ENCODE data around the gene DENND1A.
"Not testable (repeated sequence)": the region's sequence is repeated elsewhere in the genome, so short reads cannot be mapped to it uniquely, and the experiment has no call there.

The DENND1A gene

DNA sequence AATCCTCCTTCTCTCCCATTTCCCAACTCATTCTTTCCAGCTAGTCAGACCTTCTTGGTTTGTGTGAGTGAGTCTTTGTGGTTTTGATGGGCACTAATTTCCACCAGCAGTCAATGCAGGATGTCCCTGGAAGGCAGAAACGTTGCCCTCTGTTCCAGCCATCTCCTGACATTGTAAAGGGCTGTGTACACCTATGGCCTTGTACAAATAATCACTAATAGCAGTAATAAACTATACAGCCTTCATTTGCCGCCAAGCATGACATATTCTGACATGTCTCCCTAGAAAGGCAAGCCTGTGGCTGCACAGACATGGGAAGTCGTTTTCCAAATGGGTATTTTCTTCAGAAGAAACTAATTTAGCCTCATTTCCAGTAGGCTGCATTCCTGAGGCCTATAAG, 18.4 kb upstream of the DENND1A start:
- DNase-seq, result no peak

DNA sequence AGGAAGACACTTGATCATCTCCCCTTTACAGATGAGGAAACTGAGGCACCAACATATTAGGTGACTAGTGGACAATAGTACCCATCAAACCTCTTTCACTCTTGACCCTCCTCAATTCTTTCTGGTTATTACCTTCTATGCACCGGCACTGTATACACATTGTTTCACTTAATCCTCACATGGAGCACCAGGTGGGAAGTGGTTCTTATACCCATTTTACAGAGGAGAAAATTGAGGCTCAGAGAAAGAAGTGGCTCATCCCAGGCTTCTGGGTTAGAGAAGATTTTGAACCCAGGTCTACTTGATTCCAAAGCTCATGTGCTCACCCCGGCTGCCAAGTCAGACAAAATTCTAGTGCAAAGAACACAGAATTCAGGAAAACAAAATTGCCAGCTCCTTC, 17.4 kb upstream of the DENND1A start:
- DNase-seq, result no peak

DNA sequence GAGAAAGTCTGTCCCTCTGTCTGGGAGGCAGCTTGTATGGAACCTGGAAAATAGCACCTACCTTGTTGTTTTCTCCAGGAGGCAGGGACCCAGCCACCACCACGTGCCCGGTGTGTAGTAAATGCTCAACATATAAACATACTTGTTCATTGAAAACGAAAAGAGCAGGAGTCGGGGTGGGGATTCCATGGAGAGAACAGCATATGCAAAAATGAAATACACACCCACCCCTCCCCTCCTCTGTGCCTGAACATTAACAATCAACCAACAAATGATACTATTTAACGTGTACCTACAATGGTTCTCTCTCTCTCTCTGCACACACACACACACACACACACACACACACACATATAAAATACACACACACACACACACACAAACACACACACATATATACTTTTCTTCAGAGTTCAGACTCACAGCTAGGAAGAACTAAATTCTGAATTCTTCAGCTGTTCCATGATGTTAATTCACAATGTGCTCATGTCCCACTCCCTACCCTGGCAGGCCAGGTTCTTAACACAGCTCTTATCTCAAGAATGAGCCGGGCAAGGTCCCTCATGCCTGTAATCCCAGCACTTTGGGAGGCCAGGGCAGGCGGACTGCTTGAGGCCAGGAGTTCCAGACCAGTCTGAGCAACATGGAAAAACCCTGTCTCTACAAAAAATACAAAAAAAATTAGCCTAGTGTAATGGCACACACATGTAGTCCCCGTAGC, 16.3 kb upstream of the DENND1A start:
- DNase-seq, result no peak

DNA sequence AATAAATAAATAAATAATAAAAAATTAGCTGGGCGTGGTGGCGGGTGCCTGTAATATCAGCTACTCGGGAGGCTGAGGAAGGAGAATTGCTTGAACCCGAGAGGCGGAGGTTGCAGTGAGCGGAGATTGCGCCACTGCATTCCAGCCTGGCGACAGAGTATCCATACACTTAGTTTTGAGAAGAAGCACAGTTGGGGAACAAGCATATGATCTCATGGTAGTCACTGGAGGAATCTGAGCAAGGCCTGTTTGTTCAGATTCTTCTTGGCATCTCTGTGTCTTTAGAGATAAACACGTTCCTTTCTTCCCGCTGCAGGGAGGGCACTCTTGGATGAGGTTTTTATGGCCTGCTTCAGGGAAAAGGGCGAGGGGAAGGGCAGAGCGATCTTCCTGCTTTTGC, 15.6 kb upstream of the DENND1A start:
- no peak for DNase-seq

DNA sequence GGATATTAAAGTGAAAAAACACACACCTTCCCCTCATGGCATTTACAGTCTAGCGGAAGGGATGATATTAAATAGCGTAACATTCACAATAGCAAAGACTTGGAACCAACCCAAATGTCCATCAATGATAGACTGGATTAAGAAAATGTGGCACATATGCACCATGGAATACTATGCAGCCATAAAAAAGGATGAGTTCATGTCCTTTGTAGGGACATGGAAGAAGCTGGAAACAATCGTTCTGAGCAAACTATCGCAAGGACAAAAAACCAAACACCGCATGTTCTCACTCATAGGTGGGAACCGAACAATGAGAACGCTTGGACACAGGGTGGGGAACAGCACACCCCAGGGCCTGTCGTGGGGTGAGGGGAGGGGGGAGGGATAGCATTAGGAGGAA, 14.5 kb upstream of the DENND1A start:
- DNase-seq, result not testable (repeated sequence)

DNA sequence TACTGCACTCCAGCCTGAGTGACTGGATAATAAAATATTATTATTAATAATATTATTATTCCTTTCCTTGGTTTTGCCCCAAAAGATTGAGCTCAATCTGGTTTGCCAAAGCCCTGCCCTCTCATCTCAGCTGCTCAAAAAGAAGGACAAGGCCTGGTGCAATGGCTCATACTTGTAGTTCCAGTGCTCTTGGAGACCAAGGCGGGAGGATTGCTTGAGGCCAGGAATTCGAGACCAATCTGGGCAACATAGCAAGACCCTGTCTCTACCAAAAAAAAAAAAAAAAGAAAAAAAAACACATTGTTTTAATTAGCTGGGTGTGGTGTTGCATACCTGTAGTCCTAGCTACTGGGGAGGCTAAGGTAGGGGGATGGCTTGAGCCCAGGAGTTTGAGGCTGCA, 13.7 kb upstream of the DENND1A start:
- DNase-seq, result no peak

DNA sequence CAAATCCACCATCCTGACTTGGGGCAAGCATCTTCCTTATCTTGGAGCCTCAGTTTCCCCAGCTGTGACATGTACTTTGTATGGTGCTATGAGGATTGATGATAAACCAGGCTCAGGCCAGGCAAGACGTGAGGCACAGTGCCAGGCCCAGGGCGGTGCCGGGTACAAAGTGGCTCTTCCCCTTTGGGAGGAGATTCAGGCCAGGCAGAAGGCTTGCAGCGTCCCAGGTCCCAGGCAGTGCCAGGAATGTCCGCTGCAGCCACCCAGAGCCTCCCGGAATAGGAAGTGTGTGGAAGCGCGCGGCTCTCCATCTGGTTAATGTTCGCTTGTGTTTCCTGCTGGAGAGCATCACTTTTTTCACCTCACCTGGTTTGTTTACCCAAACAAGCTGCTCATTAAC, 12.6 kb upstream of the DENND1A start:
- DNase-seq, result no peak

DNA sequence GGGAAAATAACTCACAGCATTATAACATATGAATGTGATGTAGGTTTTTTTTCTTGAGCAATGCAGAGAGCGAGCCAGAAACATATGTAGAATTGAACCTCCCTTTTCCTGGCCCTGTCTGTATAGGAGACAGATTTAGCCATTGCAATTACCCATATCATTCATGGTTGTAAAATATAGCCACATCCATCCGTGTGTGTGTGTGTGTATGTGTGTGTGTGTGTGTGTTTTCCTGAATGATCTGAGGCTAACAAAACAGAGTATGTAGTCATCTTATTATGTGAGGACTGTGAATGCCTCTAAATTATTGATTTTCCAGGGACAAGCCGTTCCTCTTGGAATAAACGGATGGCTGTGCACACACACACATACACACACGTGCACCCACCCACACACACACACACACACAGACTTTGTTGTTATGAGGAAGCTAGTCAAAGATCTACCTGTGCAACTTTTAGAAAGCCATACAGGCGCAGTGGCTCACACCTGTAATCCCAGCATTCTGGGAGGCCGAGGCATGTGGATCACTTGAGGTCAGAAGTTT, 11.7 kb upstream of the DENND1A start:
- no peak for DNase-seq

DNA sequence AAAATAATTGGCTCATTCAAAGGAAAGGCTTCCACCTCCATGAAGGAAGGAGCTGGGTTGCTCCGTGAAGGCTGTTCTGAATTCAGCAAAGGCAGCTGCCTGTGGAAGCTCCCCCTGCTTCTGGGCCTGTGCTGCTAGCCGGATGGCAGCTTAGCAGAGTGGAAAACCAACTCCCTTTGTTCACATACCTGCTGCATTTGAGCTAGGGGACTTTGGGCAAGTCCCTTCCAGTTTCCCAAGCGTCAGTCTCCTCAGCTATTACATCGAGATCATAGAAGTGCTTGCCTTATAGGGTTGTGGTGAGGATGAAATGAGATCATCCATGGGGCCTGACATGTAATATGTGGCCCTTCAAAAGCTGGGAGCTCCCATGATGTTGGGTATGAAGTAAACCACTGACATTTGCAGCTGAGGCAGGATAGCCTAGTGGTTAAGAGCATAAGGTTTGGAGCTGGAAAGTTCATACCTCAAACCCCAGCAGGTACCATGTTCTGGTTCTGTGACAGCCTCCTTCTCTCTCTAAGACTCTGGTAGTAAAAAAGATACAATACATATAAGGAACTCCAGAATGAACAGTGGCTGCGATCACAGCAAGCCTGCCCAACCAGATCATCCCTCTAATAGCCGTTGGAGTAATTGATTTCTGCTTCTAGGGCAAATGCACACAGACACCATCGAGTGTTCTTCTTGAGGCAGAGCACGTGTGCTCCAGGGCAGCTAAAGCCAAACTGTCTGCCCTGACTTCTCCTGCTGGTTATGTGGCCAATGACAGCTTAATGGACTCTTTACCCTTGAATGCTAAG, 11.0 kb upstream of the DENND1A start:
- DNase-seq, result no peak

DNA sequence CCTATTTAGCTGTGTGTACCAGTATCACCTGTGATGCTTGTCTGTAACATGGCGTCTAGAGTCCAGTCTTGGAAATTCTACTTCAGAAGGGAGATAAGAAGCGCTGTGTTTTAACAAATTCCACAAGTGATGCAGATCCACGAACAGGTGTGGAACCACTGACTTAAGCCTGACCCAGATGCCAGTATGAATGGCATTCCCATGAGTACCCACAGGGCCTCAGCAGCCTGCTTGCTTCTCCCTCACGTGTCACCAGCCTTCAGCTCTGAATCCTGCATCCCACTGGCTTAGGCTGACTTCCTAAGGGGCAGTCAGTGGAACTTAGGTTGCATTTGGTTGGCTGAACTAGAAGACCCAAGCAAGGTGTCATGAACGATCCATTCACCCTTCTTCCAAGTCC, 8.5 kb upstream of the DENND1A start:
- no peak for DNase-seq

DNA sequence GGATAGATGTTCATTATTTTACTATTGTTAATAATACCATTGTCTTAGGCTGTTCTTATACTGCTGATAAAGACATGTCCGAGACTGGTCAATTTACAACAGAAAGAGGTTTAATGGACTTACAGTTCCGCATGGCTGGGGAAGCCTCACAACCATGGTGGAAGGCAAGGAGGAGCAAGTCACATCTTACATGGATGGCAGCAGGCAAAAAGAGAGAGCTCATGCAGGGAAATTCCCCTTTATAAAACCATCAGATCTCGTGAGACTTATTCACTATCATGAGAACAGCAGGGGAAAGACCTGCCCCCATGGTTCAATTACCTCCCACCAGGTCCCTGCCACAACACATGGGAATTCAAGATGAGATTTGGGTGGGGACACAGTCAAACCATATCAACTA, 6.6 kb upstream of the DENND1A start:
- not testable (repeated sequence) for DNase-seq

DNA sequence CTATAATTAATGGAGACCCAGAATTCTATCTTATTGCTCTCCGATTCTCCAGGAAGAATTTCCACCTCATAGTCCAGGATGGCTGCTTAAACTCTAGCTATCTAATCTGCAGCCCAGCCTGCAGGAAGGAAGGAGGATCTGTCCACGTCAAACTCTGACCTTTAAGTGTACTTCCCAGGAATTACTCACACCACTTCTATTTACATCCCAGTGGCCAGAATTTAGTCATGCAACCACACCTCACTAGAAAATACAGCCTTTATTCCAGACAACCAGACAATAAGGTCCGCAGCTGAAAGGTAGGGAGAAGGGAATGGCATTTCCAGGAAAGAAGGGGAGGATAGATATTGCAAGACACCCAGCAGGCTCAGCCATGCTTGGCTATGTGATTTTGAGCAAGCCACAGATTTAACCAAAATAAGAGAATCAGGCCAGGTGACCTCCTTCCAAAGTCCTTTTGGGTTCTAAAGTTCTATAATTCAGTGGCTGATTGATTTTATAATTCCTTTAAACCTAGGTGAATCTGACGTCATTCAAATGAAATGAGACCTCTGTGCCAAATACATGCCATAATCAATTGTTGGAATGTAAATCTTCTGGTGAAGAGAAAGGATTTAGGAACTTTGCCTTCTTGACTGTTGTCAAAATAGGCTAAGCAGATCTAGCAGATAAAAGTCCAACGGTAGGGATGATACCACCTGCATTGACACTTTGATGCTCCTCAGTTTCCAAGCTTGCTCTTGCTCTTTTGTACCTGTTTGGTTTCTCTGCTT, 3.7 kb upstream of the DENND1A start:
- no peak for DNase-seq

DNA sequence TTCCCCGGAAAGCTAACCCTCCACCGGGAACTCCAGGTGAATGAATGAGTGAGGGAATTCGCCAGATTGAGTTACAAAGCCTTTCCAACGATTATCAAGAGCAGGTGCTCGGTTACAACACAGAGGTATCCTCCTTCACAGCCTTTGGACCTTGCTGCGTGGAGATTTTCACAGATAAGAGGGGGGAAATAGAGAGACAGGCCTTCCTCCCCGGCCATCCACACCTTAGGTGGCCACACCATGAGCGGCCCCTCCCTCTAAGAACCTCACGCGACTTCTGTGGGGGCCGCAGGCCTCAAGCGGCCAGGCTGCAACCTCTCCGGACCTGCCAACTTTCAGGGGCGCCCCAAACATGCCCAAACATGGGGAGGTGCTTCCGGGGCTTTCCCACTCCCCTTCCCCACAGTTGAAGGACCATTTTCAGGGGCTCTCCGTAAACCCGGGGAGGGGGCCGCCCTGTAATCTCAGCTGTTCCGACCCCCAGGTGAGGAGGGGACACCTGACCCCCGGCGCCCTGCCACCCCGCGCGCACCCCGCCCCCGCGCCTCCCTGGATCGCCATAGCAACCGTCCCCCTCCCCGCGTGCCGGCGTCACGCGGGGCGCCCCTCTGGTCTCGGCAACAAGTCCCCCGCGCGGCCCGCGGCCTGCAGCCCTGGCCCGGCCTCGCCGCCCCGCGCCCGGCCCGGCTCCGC, 603 bp downstream of the DENND1A start:
- no peak for DNase-seq

DNA sequence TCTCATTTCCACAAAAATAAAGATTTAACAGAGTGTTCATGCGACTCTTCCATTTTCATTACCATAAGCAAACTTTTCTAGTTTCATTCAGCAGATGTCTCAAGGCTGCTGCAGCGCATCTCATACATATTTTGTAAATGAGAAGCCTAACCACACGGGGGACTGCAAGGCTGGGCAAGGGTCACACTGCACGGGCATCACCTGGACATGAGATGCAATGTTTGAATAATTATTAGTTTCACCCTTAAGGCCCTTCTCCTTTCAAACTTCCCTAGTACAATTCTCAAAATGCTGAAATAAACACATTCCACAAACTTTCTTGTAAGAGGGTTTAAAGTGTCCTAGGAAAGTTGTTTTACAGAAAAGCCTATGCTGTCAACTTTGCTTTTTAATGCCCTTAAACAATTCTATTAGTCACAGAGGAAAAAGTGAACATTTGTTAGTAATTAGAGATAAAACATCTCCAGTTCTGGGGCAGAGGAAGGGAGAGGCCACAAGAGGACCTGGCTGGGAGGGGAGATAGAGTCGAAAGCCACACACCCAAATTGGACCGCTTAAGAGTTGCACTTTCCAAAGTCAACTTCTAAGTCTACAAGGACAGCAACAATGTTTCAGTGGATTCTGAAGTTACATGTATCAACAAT, 1.3 kb downstream of the DENND1A start:
- DNase-seq, result no peak

DNA sequence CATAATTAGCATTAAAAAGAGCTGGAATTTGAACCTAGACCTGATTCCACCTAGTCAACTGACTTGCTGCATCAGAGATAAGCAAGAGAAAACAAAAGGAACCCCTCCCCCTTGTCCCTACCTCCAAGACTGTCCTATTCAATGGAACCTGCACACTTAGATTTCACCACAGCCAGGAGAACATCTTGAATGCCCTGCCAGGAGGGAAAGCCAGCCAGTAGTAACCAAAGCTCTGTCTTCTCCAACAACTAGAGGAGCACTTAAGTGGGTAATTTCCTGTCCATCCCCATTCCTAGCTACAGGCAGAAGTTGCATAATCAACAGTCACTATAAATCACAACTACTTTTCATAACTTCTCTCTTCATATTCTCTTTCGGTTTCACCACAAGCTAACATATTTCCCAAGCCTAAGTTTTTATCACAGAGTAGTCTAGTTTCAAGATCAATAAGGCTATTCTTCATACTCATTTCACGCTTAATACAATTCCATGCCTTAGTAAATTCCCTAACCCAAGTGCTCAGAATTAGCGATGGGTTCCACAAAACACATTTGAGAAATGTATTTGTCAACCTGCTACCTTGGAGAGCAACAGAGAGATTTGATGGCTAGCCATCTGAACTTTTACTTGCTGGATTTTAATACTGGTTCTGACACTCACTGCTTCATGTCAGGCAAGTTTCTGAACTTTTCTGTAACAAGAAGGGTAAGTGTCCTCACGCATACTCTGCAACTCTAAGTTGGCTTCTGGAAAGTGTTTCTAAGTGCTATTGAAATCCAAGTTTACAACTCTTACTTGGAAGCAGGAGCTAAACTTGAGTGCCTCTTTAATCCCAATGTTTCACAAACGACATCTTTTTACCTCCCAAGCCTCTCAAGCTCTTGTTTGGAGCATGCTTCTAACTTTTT, 2.0 kb downstream of the DENND1A start:
- peak; percentile 64 to 79 for DNase-seq

DNA sequence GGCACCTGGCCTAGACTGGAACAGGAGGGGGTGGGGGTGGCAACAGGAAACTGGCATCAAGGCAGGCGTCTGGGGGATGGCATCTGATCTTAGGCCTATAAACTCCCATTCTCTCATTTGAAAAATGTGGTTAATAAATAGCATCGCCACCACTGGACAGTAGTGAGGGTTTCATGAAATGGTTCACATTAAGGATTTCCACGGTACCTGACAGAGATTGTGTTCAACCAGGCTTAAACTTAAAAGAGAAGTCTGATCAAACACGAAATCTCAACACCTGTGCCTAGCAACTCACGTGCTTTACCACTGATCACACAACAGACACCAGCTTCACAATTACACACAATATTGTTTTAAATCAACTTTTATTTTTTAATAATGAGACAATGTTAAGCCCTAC, 3.0 kb downstream of the DENND1A start:
- DNase-seq, result no peak

DNA sequence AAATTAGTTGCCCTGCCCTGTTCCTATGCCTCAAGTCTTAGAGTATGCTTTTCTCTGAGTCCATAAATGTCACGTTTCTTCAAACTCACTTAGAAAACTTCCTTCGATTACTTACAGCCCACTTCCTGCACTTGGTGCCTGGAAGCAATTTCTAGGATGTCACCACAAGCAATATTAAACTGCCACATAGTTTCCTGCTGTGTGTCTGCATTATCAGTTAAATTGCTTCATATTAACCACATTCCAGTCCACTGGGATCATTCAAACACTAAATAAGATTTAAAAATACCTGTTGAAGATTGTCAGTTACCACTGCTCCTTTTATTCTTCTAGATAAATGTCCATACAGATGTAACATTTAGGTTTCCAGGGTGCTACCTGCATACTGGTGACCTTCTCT, 4.1 kb downstream of the DENND1A start:
- no peak for DNase-seq

DNA sequence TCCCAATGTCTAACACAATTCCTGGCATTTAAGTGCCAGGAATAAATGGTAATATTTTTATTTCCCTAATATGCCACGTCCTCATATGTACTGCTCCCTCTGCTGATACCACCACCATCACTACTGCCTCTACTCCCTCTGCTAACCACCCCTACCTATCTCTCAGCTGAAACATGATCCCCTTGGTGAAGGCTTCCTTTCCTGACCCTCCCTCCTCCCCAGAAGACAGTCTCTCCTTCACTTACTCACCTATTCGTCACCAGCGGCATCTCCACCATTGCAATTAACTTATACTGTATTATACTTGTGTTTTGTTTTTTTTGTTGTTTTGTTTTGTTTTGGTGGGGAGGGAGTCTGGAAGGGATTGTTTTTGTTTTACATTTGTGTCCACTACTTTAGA, 4.8 kb downstream of the DENND1A start:
- DNase-seq, result no peak

DNA sequence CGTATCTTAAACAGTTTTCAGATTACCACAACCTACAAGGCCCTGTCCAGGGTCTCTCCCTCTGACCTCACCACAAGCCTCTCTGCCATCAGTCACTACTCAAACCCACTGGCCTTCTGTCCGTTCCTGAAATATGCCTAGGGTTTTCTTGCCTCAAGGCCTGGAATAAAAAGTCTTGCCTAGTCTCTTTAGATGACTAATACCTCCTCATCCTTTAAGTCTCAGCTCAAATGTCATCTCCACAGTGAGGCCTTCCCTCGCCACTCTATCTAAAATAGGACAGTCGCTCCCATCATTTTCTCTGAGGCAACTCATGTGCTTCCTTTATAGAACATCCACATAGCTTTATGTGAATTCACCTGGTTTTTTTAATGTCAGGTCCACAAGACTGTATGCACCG, 5.2 kb downstream of the DENND1A start:
- no peak for DNase-seq

DNA sequence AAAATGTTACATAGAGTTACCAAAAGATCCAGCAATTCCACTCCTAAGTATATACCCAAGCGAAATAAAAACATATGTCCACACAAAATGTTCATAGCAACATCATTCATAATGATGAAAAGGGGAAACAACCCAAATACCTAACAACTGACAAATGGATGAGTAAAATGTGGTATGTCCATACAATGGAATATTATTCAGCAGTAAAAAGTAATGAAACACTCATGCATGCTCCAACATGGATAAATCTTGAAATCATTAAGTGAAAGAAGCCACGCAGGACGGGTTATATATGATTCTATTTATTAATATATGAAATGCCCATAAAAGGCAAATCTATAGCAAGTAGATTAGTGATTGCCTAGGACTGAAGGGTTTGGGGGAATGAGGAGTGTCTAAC, 6.0 kb downstream of the DENND1A start:
- no peak for DNase-seq

DNA sequence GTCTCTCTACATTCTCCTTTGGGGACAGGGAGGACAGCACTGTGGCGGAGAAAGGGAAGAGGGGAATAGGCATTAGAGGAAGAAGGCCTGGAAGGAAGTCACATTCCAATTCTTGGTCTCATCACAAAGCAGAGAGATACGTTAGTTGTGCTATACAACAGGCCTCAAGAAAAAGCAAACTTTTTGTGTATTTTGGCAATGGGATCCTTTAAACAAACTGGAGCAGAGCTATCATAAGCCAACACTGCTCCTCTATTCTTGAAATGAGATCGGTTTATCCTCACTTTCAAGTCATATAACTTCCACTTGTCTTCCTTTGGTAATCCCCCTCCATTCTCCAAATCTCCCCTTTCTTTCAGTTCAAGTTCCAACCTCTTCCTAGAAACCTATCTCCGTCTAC, 6.5 kb downstream of the DENND1A start:
- no peak for DNase-seq

Measured in inflammatory macrophage (primary cell).